Retinal pigment epithelial cell (primary cell): ENCODE measurements around the gene FUT8.
A peak's percentile ranks its signal among the peaks of the same experiment; 100 is the strongest.
"Not testable (repeated sequence)": the region's sequence is repeated elsewhere in the genome, so short reads cannot be mapped to it uniquely, and the experiment has no call there.

Experiments used
- DNase-seq: peaks from one replicate; pipeline ENCODE4 v3.0.0-alpha.2; 2010; ENCODE audit warnings: low read depth
- H3K4me3 ChIP-seq: 2 replicates; pipeline ENCODE4 v1.5.1; 2011; ENCODE audit warnings: mild to moderate bottlenecking, low read length, control low read depth, moderate library complexity
- TF ChIP-seq, protein P1 (sequence below): conservative IDR thresholded peaks from 2 replicates; pipeline ENCODE4 v1.5.1; 2011; ENCODE audit warnings: low read depth, low read length, control low read depth, inconsistent platforms

Gene FUT8

DNA sequence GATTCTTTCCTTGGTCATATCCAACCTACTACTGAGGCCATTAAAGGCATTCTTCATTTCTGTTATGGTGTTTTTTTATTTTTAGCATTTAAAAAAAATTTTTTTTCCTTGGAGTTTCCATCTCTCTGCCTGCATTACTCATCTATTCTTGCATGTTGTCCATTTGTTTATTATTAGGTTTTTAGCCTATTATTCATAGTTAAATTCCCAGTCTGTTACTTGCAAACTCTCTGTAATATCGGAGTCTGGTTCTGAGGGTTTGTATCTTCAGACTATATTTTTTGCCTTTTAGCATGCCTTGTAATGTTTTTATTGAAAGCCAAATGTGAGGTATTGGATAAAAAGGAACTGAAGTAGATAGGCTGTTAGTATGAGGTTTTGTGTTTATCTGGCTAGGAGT lies 284.3 kb downstream of the FUT8 start:
- TF ChIP-seq, protein P1, sequence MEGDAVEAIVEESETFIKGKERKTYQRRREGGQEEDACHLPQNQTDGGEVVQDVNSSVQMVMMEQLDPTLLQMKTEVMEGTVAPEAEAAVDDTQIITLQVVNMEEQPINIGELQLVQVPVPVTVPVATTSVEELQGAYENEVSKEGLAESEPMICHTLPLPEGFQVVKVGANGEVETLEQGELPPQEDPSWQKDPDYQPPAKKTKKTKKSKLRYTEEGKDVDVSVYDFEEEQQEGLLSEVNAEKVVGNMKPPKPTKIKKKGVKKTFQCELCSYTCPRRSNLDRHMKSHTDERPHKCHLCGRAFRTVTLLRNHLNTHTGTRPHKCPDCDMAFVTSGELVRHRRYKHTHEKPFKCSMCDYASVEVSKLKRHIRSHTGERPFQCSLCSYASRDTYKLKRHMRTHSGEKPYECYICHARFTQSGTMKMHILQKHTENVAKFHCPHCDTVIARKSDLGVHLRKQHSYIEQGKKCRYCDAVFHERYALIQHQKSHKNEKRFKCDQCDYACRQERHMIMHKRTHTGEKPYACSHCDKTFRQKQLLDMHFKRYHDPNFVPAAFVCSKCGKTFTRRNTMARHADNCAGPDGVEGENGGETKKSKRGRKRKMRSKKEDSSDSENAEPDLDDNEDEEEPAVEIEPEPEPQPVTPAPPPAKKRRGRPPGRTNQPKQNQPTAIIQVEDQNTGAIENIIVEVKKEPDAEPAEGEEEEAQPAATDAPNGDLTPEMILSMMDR = no peak
- no peak for DNase-seq
- no peak overlapping the region for H3K4me3 ChIP-seq

DNA sequence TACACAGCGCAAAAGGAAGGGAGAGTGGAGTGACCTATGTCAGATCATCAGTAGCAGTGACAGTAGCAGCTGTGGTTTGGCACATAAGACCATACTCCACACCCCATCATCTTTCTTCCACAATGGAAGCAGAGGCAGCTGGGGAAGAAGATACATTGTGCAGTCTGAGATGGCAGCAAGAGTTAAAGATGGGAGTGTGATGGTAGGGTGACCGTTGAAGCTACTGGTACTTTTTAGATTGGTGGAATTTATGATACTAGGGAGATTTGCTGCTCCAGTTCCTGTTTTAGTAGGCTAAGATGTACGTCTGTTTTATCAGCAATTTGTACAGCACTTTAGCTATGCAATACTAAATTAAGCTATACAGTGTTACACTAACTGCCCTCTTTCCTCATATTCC lies 291.0 kb downstream of the FUT8 start:
- TF ChIP-seq, protein P1 = no peak
- DNase-seq = no peak
- H3K4me3 ChIP-seq = no peak overlapping the region

DNA sequence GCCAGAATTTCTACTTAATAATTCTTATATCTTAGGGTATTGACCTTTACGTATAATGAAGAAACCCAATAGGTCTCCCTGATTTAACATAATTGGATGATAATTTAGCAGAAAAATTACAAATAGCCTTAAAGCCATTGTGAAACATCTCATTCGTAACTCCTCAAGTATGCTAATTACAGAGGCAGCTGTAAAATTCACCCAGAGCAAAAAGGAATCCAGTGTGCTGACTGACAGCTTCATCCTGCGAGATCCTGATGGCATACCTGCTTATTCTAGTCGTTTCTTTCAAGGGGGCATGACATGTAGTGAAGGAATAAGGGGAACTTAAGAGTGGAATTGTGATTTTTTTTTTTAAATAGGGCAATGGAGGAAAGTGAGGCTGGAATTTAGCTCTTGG lies 291.5 kb downstream of the FUT8 start:
- TF ChIP-seq, protein P1 = no peak
- H3K4me3 ChIP-seq = no peak overlapping the region
- DNase-seq = no peak

DNA sequence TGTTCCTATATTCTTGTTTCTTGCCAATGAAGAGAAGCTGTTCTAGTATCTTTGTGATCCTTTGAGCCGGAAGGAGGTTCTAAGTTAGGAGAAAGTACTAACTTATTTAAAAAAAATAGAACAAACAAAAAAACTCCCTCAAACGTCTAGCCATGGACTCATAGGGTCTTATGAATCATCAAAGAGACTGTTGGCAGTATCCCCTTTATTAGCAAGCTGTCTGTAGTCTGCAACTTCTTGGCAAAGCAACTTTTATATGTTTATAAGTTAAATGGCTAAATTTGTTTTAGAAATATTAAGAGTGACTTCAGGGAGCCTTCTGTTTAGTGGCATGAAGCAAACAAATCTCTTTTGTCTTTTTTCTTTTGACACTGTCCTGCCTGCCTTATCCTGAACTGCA lies 291.9 kb downstream of the FUT8 start:
- TF ChIP-seq, protein P1 = no peak
- H3K4me3 ChIP-seq = no peak overlapping the region
- no peak for DNase-seq

DNA sequence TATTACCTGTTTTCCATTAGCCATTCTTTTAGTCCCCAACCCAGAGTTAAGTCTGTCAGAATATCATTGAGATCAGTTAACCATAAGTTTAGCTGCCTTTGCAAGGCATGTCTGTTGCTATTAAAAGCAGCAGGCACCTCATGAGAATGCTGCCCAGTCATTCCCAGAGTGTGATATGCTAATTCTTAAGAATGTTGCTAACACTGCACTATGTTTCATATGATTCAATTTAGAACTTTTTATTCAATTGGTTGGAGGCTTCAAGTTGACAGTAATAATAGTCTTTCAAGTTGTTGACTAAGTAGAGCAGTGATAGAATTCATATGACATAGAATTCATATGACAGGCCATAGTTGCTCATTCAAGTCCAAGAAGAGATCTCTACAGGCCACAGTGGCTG lies 292.3 kb downstream of the FUT8 start:
- H3K4me3 ChIP-seq = no peak overlapping the region
- TF ChIP-seq, protein P1 = no peak
- peak; percentile 76 for DNase-seq

DNA sequence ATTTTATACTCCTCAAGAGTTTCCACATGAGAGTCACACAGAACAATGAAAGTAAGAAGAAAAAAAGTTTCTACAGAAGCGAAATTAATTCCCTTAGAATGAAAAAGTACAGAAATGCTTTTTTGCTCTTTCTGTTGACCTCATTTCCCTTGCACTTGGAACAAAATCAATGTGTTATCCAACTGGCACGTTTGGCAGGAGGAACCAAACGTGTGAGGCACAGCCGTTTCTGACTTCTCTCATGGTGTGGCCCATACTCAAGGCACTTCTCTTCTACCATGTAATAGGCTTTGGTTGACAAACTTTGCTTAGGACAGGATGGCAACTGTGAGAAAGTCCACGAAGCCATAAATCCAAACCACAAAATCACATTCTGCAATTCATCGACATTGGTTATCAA lies 297.0 kb downstream of the FUT8 start:
- TF ChIP-seq, protein P1 = no peak
- no peak for DNase-seq
- H3K4me3 ChIP-seq = no peak overlapping the region

DNA sequence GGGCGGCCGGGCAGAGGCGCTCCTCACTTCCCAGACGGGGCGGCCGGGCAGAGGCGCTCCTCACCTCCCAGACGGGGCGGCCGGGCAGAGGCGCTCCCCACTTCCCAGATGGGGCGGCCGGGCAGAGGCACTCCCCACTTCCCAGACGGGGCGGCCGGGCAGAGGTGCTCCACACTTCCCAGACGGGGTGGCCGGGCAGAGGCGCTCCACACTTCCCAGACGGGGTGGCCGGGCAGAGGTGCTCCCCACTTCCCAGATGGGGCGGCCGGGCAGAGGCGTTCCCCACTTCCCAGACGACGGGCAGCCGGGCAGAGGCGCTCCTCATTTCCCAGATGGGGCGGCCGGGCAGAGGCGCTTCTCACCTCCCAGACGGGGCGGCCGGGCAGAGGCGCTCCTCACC lies 304.3 kb downstream of the FUT8 start:
- H3K4me3 ChIP-seq, DNase-seq: not testable (repeated sequence)

DNA sequence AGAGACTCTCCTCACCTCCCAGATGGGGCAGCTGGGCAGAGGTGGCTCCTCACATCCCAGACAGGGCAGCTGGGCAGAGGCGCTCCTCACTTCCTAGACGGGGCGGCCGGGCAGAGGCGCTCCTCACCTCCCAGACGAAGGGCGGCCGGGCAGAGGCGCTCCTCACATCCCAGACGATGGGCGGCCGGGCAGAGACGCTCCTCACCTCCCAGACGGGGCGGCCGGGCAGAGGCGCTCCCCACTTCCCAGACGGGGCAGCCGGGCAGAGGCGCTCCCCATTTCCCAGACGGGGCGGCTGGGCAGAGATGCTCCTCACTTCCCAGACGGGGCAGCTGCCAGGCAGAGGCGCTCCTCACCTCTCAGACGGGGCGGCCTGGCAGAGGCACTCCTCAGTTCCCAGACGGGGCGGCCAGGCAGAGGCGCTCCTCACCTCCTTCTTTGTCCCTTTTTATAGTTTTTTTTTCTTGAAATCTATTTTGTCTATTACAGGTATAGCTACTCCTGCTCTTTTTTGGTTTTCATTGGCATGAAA lies 304.9 kb downstream of the FUT8 start:
- DNase-seq, H3K4me3 ChIP-seq: not testable (repeated sequence)
